Type B pancreatic cell (in vitro differentiated cells): Measurements from ENCODE around the gene LNP1. TPM values are rescaled to one million over a fixed set of nuclear protein-coding genes. Genes with fewer than 3 reads are reported as not detected.
A peak's percentile ranks its signal among the peaks of the same experiment; 100 is the strongest.

ENCODE experiments used
- DNase-seq: peaks from one replicate; pipeline ENCODE4 v3.0.0; 2021; ENCODE audit warnings: mixed read lengths; ENCODE audit not compliant: unreplicated experiment; ENCODE audit errors: extremely low spot score
- H3K27ac Mint-ChIP-seq: 2 replicates; pipeline ENCODE4 v1.8.0; 2021; ENCODE audit warnings: mild to moderate bottlenecking, mixed read lengths
- H3K27me3 Mint-ChIP-seq: 2 replicates; pipeline ENCODE4 v1.8.0; 2021; ENCODE audit warnings: mixed read lengths
- H3K36me3 Mint-ChIP-seq: 2 replicates; pipeline ENCODE4 v1.8.0; 2021; ENCODE audit warnings: mixed read lengths
- H3K4me1 Mint-ChIP-seq: one replicate; pipeline ENCODE4 v1.8.0; 2021; ENCODE audit warnings: mixed read lengths; ENCODE audit not compliant: unreplicated experiment
- H3K4me3 Mint-ChIP-seq: 2 replicates; pipeline ENCODE4 v1.8.0; 2021; ENCODE audit warnings: mild to moderate bottlenecking, mixed read lengths
- H3K9me3 Mint-ChIP-seq: 2 replicates; pipeline ENCODE4 v1.8.0; 2021; ENCODE audit warnings: mixed read lengths
- CTCF ChIP-seq: fragments of 200-600 bp; sonication (generic); conservative IDR thresholded peaks from 2 replicates; pipeline ENCODE4 v1.5.0; 2021; ENCODE audit warnings: antibody characterized with exemption, mild to moderate bottlenecking
- total RNA-seq: library from RNA; stranded (reverse); gene quantifications from 2 replicates; pipeline ENCODE4 v1.2.1, GENCODE V29; 2021; ENCODE audit warnings: low replicate concordance

Gene LNP1
- total RNA-seq, 1 donor from 2014 or later, result 6.2 TPM

GRCh38 chr3:100463002-100463401 lies 61.7 kb downstream of the LNP1 start:
- no peaks in the 10 kb centered on the region for H3K27me3 Mint-ChIP-seq
- H3K36me3 Mint-ChIP-seq, result no peaks in the 10 kb centered on the region
- H3K9me3 Mint-ChIP-seq, result no peaks in the 10 kb centered on the region
- peak; percentile 85 for TF ChIP-seq CTCF
- H3K4me1 Mint-ChIP-seq, result no peaks in the 10 kb centered on the region
- H3K4me3 Mint-ChIP-seq, result no peak overlapping the region
- no peak overlapping the region for H3K27ac Mint-ChIP-seq
- DNase-seq, result no peak

GRCh38 chr3:100463646-100464155 lies 62.4 kb downstream of the LNP1 start:
- no peak overlapping the region for H3K4me3 Mint-ChIP-seq
- H3K36me3 Mint-ChIP-seq, result no peaks in the 10 kb centered on the region
- TF ChIP-seq CTCF, result no peak
- H3K27ac Mint-ChIP-seq, result no peak overlapping the region
- H3K4me1 Mint-ChIP-seq, result no peaks in the 10 kb centered on the region
- DNase-seq, result no peak
- no peaks in the 10 kb centered on the region for H3K27me3 Mint-ChIP-seq
- no peaks in the 10 kb centered on the region for H3K9me3 Mint-ChIP-seq

GRCh38 chr3:100465892-100466777 lies 64.8 kb downstream of the LNP1 start:
- H3K27ac Mint-ChIP-seq, result no peak overlapping the region
- no peak overlapping the region for H3K4me3 Mint-ChIP-seq
- no peak for TF ChIP-seq CTCF
- H3K9me3 Mint-ChIP-seq, result peaks cover 4% of the 10 kb centered on the region
- no peaks in the 10 kb centered on the region for H3K36me3 Mint-ChIP-seq
- H3K27me3 Mint-ChIP-seq, result no peaks in the 10 kb centered on the region
- no peak for DNase-seq
- no peaks in the 10 kb centered on the region for H3K4me1 Mint-ChIP-seq

- H3K9me3 Mint-ChIP-seq, result peaks cover 4% of the 10 kb centered on the region
- no peaks in the 10 kb centered on the region for H3K27me3 Mint-ChIP-seq
Measured at GRCh38 chr3:100467133-100467532, 65.8 kb downstream of the LNP1 start.

GRCh38 chr3:100468676-100469075 lies 67.3 kb downstream of the LNP1 start:
- no peak for TF ChIP-seq CTCF
- DNase-seq, result no peak
- Mint-ChIP-seq H3K36me3 (no peaks in the 10 kb centered on the region), H3K9me3 (peaks cover 4% of the 10 kb centered on the region), H3K4me1 (no peaks in the 10 kb centered on the region), H3K4me3 (no peak overlapping the region), H3K27ac (no peak overlapping the region), H3K27me3 (no peaks in the 10 kb centered on the region)

More at GRCh38 chr3:100467133-100467532, 65.8 kb downstream of the LNP1 start:
- no peak for TF ChIP-seq CTCF
- DNase-seq, result no peak
- Mint-ChIP-seq H3K36me3 (no peaks in the 10 kb centered on the region), H3K27ac (no peak overlapping the region), H3K4me1 (no peaks in the 10 kb centered on the region), H3K4me3 (no peak overlapping the region)
